ENCODE data around the gene ANTXRL. TPM values are rescaled to one million over a fixed set of nuclear protein-coding genes. Genes with fewer than 3 reads are reported as not detected.
"Not testable (repeated sequence)": the region's sequence is repeated elsewhere in the genome, so short reads cannot be mapped to it uniquely, and the experiment has no call there.

Gene ANTXRL
- total and polyA plus RNA-seq, 2 of the 8 experiments (the other 6 are each of a cell fraction or from before 2014, with no cell fraction given) = not detected

GRCh38 chr10:46262906-46263560 is 23.8 kb upstream of the ANTXRL start:
- WGBS, 2 experiments (ENCODE audit: extremely low coverage in 1 of 2, insufficient coverage in 1 of 2, insufficient read length in 1 of 2, insufficient replicate concordance in 2 of 2, low coverage in 1 of 2, low lambda C conversion rate in 2 of 2, missing lambda C conversion rate in 1 of 2) = 91% methylated on average over 6 of the region's 6 CpGs; no CpG with 5 or more reads in 1 of the 2 experiments
- H3K14ac ChIP-seq (ENCODE audit: insufficient read length); H4K91ac ChIP-seq (replicated peaks; ENCODE audit: insufficient read length, low read length); H2BK5ac ChIP-seq (ENCODE audit: low read depth, low read length); H2BK20ac ChIP-seq (ENCODE audit: low read length); POLR2A ChIA-PET (ENCODE audit: partially characterized antibody); H2AFZ ChIP-seq (ENCODE audit: low read length); H3K18ac ChIP-seq (ENCODE audit: extremely low read depth, low read length); H3K27me3 ChIP-seq (replicated peaks in 1 of 4; ENCODE audit: control insufficient read depth in 3 of 4, extremely low read depth in 1 of 4, insufficient read depth in 3 of 4, low read length in 3 of 4); H3K79me2 ChIP-seq (ENCODE audit: control insufficient read depth in 1 of 2, insufficient read depth in 2 of 2, low read length in 2 of 2); H4K20me1 ChIP-seq (replicated peaks in 1 of 2; ENCODE audit: control insufficient read depth in 1 of 2, insufficient read depth in 2 of 2, low read length in 2 of 2); H3K9me3 ChIP-seq (ENCODE audit: insufficient read depth in 2 of 2, low read depth in 1 of 2, low read length in 1 of 2); H2BK15ac ChIP-seq (ENCODE audit: low read length); H3K4me2 ChIP-seq (ENCODE audit: insufficient read depth in 1 of 2, low read depth in 2 of 2, low read length in 2 of 2); H3K79me1 ChIP-seq (ENCODE audit: low read depth, low read length); FAIRE-seq; H3K4me3 ChIP-seq (ENCODE audit: extremely low read depth in 1 of 4, insufficient read depth in 2 of 4, low read depth in 3 of 4, low read length in 4 of 4); H2BK12ac ChIP-seq (ENCODE audit: low read depth, low read length); H3K23ac ChIP-seq (ENCODE audit: insufficient read length); H3K4me1 ChIP-seq (replicated peaks in 1 of 4; ENCODE audit: control insufficient read depth in 3 of 4, insufficient read depth in 4 of 4, low read length in 3 of 4); H2AK5ac ChIP-seq (ENCODE audit: low read depth, low read length); DNase-seq (ENCODE audit: low read depth in 1 of 2, low spot score in 2 of 2); H3K36me3 ChIP-seq (ENCODE audit: control insufficient read depth in 2 of 4, insufficient read depth in 4 of 4, low read length in 3 of 4); H4K5ac ChIP-seq (ENCODE audit: insufficient read length, low read depth, low read length); H2BK120ac ChIP-seq (replicated peaks; ENCODE audit: low read depth, low read length); H3K23me2 ChIP-seq (ENCODE audit: low read depth, low read length); H3K27ac ChIP-seq (ENCODE audit: low read depth, low read length); H3K4ac ChIP-seq (replicated peaks; ENCODE audit: insufficient read length, low read depth, low read length); CTCF ChIA-PET (ENCODE audit: partially characterized antibody); H3K56ac ChIP-seq (replicated peaks; ENCODE audit: insufficient read length, low read depth, low read length); H3K9ac ChIP-seq (replicated peaks in 1 of 4; ENCODE audit: extremely low read depth in 1 of 4, low read depth in 3 of 4, low read length in 3 of 4); H4K8ac ChIP-seq (ENCODE audit: extremely low read depth, insufficient read depth, low read length): not testable (repeated sequence)

All from H1 (cell line).